Ovary (tissue), 9 donors: ENCODE measurements around the gene ONECUT3. TPM values are rescaled to one million over a fixed set of nuclear protein-coding genes. Genes with fewer than 3 reads are reported as not detected.

Source experiments
- DNase-seq, 5 donors: peaks; one replicate each; pipeline ENCODE4 v3.0.0-alpha.2; 2019 to 2020
- H3K27ac ChIP-seq, 2 donors: fragments of 200-600 bp; one replicate each; pipeline versions ENCODE4 v1.5.1 to v1.8.0; 2019 to 2022
- H3K27me3 ChIP-seq: fragments of 200-600 bp; one replicate; pipeline ENCODE4 v1.8.0; 2022
- H3K36me3 ChIP-seq: fragments of 200-600 bp; sonication (generic); one replicate; pipeline ENCODE4 v1.5.1; 2019
- H3K4me1 ChIP-seq: one replicate; pipeline ENCODE4 v1.8.1; 2013; ENCODE audit warnings: mild to moderate bottlenecking, moderate library complexity; ENCODE audit not compliant: insufficient read depth
- H3K4me3 ChIP-seq: fragments of 200-600 bp; sonication (generic); one replicate; pipeline ENCODE4 v1.5.1; 2017
- H3K9me3 ChIP-seq, 2 donors: fragments of 200-600 bp in 1 of 2; sonication (generic) in 1 of 2; one replicate each; pipeline versions ENCODE4 v1.5.1 to v1.8.1; 2013 to 2019; ENCODE audit warnings: mild to moderate bottlenecking in 1 of 2, moderate library complexity in 1 of 2
- CTCF ChIP-seq, 3 donors: fragments of 450-650 bp in 2 of 3; fragments of 200-600 bp in 1 of 3; IDR thresholded peaks; one replicate each; pipeline versions ENCODE4 v1.5.1 to v1.8.0; 2016 to 2022; ENCODE audit warnings: antibody characterized with exemption in 3 of 3, mild to moderate bottlenecking in 1 of 3
- EP300 ChIP-seq: sonication (generic); formaldehyde crosslinking; IDR thresholded peaks from one replicate; pipeline ENCODE4 v1.6.1; 2017; ENCODE audit warnings: antibody characterized with exemption
- POLR2A ChIP-seq: fragments of 450-650 bp; IDR thresholded peaks from one replicate; pipeline ENCODE4 v1.6.1; 2017; ENCODE audit warnings: antibody characterized with exemption, mild to moderate bottlenecking, moderate library complexity
- WGBS, 3 donors: extraction: QIAGEN DNeasy Blood & Tissue Kit in 1 of 3; methylation state at CpG; one replicate each; pipeline versions ENCODE4 v1.1.5 to v1.1.7; 2013 to 2017; 5-methylcytosine and 5-hydroxymethylcytosine counted together
- intact Hi-C, 4 donors: fragments of 100-400 bp; cut with DNase I; formaldehyde crosslinking; loops; one replicate each; pipeline versions ENCODE4 v1.11.0 to v1.15.1; 2022 to 2023
- polyA plus RNA-seq, 2 donors: library from polyadenylated mRNA; stranded (reverse); fragments of 200-250 nt in 1 of 2; fragments of 350-450 nt in 1 of 2; fragmentation: Illumina TruSeq in 1 of 2; extraction: RNeasy Lipid Tissue Mini Kit (QIAGEN cat#74804) in 1 of 2; gene quantifications; one replicate each; pipeline ENCODE4 v1.2.3, GENCODE V29; 2013 to 2014
- total RNA-seq, 7 donors: library from RNA; depleted of rRNA in 2 of 7; stranded (reverse); fragments of >200 nt in 2 of 7; fragmentation: NEBNext Ultra II Directional in 3 of 7; extraction: Animal tissue kit (Norgen Biotek cat#: 25700) in 3 of 7; gene quantifications; one replicate each; pipeline versions ENCODE4 v1.1.0 to v1.2.4, GENCODE V29; 2016 to 2023
- donor health status: DM: no; HTN: no; CAD: no; lungs with moderate emphysema.
- donor health status: DM: no; HTN: no; CAD: no.
- donor health status: Bipolar disorder and iron deficiency.
- donor health status: DM: yes; HTN: yes; CAD: no.
- donor health status: DM: no; HTN: no; CAD: no.
- donor health status: DM: yes; HTN: yes; CAD: no.

The ONECUT3 gene
- total and polyA plus RNA-seq, 9 donors = 0.05 TPM; not detected in 8

GRCh38 chr19:1817553-1818179 is 64.4 kb downstream of the ONECUT3 start:
- no peaks in the 10 kb centered on the region for H3K9me3 ChIP-seq
- H3K4me3 ChIP-seq = no peak overlapping the region
- no peaks in the 10 kb centered on the region for H3K27me3 ChIP-seq
- no peaks in the 10 kb centered on the region for H3K36me3 ChIP-seq
- DNase-seq = no peak
- intact Hi-C loops = loop anchor here in 1 of 4 donors (10.0 kb wide), 1 partner anchor 273 kb away; no protein-coding TSS in a partner anchor
- 84 to 89% (median 87%) methylated on average over 24 to 25 of the region's 25 CpGs for WGBS, 3 donors
- H3K27ac ChIP-seq = no peak overlapping the region
- TF ChIP-seq CTCF (IDR thresholded peaks at IDR 0.05) (no peak), EP300 (no peak), POLR2A (no peak)
- peaks cover 5% of the 10 kb centered on the region for H3K4me1 ChIP-seq

GRCh38 chr19:1818549-1819195 is 65.4 kb downstream of the ONECUT3 start:
- DNase-seq = no peak
- Histone ChIP-seq H3K9me3 (no peaks in the 10 kb centered on the region), H3K27me3 (no peaks in the 10 kb centered on the region), H3K36me3 (no peaks in the 10 kb centered on the region), H3K4me1 (no peaks in the 10 kb centered on the region), H3K4me3 (no peak overlapping the region), H3K27ac (no peak overlapping the region)
- TF ChIP-seq CTCF (IDR thresholded peaks at IDR 0.05) (no peak), POLR2A (no peak), EP300 (no peak)
- intact Hi-C loops = loop anchor here in 1 of 4 donors (10.0 kb wide), 1 partner anchor 274 kb away; no protein-coding TSS in a partner anchor
- 89 to 90% (median 90%) methylated on average over 31 to 33 of the region's 33 CpGs for WGBS, 3 donors

- Histone ChIP-seq H3K4me3 (no peak overlapping the region), H3K36me3 (no peaks in the 10 kb centered on the region), H3K9me3 (no peaks in the 10 kb centered on the region), H3K27ac (no peak overlapping the region), H3K4me1 (no peaks in the 10 kb centered on the region), H3K27me3 (no peaks in the 10 kb centered on the region)
- 83 to 86% (median 83%) methylated on average over 42 to 43 of the region's 43 CpGs for WGBS, 3 donors
- no peak for TF ChIP-seq EP300
- no peak for TF ChIP-seq POLR2A
- no peak for TF ChIP-seq CTCF (IDR thresholded peaks at IDR 0.05)
- DNase-seq = no peak
- intact Hi-C loops = loop anchor here in 2 of 4 donors (10.0 kb wide), 2 partner anchors 145 to 275 kb away; no protein-coding TSS in a partner anchor
Observed at GRCh38 chr19:1819341-1820255, 66.3 kb downstream of the ONECUT3 start.

GRCh38 chr19:1822210-1822609 is 68.9 kb downstream of the ONECUT3 start:
- H3K27ac ChIP-seq = no peak overlapping the region
- intact Hi-C loops = loop anchor here in 2 of 4 donors (10.0 kb wide), 2 partner anchors 147 to 277 kb away; no protein-coding TSS in a partner anchor

More at GRCh38 chr19:1822210-1822609, 68.9 kb downstream of the ONECUT3 start:
- H3K4me1 ChIP-seq = peaks cover 6% of the 10 kb centered on the region
- no peaks in the 10 kb centered on the region for H3K9me3 ChIP-seq
- H3K4me3 ChIP-seq = no peak overlapping the region
- H3K27me3 ChIP-seq = no peaks in the 10 kb centered on the region
- 87 to 93% (median 90%) methylated on average over 15 to 19 of the region's 19 CpGs for WGBS, 3 donors
- H3K36me3 ChIP-seq = no peaks in the 10 kb centered on the region
- no peak for DNase-seq
- TF ChIP-seq POLR2A (no peak), EP300 (no peak), CTCF (IDR thresholded peaks at IDR 0.05) (no peak)
